ENCODE measurements around the gene CDX2. TPM values are rescaled to one million over a fixed set of nuclear protein-coding genes. Genes with fewer than 3 reads are reported as not detected.

CDX2 gene
- total and polyA plus RNA-seq, 10 of the 15 experiments (the other 5 are each of a cell fraction or from before 2014, with no cell fraction given): 0.15 TPM; not detected in 9

GRCh38 chr13:27923794-27924528 lies 45.2 kb downstream of the CDX2 start (continued):
- TF ChIP-seq BMI1 (IDR thresholded peaks at IDR 0.05; ENCODE audit: borderline replicate concordance): no peak
- TF ChIP-seq SP1 (IDR thresholded peaks at IDR 0.05; ENCODE audit: low read depth, low read length): no peak
- no peak for TF ChIP-seq KLF5 (IDR thresholded peaks at IDR 0.05; ENCODE audit: partially characterized antibody)
- no peak for TF ChIP-seq KAT2A (conservative IDR thresholded peaks at IDR 0.05; ENCODE audit: control insufficient read depth, low read depth, low read length)
- TF ChIP-seq, protein P1, sequence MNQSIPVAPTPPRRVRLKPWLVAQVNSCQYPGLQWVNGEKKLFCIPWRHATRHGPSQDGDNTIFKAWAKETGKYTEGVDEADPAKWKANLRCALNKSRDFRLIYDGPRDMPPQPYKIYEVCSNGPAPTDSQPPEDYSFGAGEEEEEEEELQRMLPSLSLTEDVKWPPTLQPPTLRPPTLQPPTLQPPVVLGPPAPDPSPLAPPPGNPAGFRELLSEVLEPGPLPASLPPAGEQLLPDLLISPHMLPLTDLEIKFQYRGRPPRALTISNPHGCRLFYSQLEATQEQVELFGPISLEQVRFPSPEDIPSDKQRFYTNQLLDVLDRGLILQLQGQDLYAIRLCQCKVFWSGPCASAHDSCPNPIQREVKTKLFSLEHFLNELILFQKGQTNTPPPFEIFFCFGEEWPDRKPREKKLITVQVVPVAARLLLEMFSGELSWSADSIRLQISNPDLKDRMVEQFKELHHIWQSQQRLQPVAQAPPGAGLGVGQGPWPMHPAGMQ (IDR thresholded peaks at IDR 0.05; ENCODE audit: borderline replicate concordance): no peak
- no peak for TF ChIP-seq SREBF2 (IDR thresholded peaks at IDR 0.05; ENCODE audit: low read length)

GRCh38 chr13:27922883-27923612 lies 46.1 kb downstream of the CDX2 start:
- no peaks in the 10 kb centered on the region for H3K4me1 ChIP-seq (ENCODE audit: control insufficient read depth, insufficient read depth, low read length)
- H4K20me1 ChIP-seq (ENCODE audit: control insufficient read depth, insufficient read depth): no peaks in the 10 kb centered on the region
- no peak for ATAC-seq
- RAD21 ChIA-PET (ENCODE audit: unreplicated experiment): no interaction called here
- 20% methylated on average over 24 of the region's 24 CpGs for WGBS (ENCODE audit: insufficient coverage, insufficient replicate concordance, low lambda C conversion rate, missing lambda C conversion rate)
- H3K27me3 ChIP-seq (replicated peaks in 1 of 2; ENCODE audit: control insufficient read depth in 2 of 2, insufficient read depth in 2 of 2, low read length in 1 of 2): peaks cover 23 to 61% of the 10 kb centered on the region in 2 experiments
- SMC1A ChIA-PET (ENCODE audit: uncharacterized antibody, unreplicated experiment): interaction anchor here (1.4 kb wide), 1 partner anchor 9 kb away, joined by 3 read pairs; no protein-coding TSS in a partner anchor
- H3K79me2 ChIP-seq (ENCODE audit: control insufficient read depth, insufficient read depth, low read length): no peaks in the 10 kb centered on the region
- H3K4me3 ChIP-seq: no peak overlapping the region
- H3K4me2 ChIP-seq (ENCODE audit: control insufficient read depth, insufficient read depth): no peak overlapping the region
- H3K9me3 ChIP-seq (replicated peaks; ENCODE audit: control insufficient read depth, insufficient read depth, low read length): peaks cover 2% of the 10 kb centered on the region; the same call in 1 of the 3 replicates
- TF ChIP-seq DPF2 (IDR thresholded peaks at IDR 0.05) (no peak), MEF2B (IDR thresholded peaks at IDR 0.05; ENCODE audit: partially characterized antibody, poor library complexity, severe bottlenecking) (peak; percentile 8)
- POLR2A ChIA-PET: no interaction called here
- DNase-seq (ENCODE audit: low read depth, low spot score): no peak
- H3K27ac ChIP-seq (ENCODE audit: control insufficient read depth, insufficient read depth): no peak overlapping the region
- no peak for FAIRE-seq
- in situ Hi-C loops (cut with MboI) (no loop called here), intact Hi-C loops (cut with micrococcal nuclease; ENCODE audit: unreplicated experiment) (no loop called here)
- H2AFZ ChIP-seq (ENCODE audit: control insufficient read depth, low read depth, low read length): no peak overlapping the region
- CTCF ChIA-PET: no interaction called here
- no TSS peak for BruUV-seq (replicated peaks)
- no peaks in the 10 kb centered on the region for H3K36me3 ChIP-seq (ENCODE audit: control insufficient read depth in 2 of 2, insufficient read depth in 2 of 2, low read length in 1 of 2)
- H3K9ac ChIP-seq (ENCODE audit: control insufficient read depth, insufficient read depth, low read length): no peak overlapping the region

All from GM12878 (cell line).